ENCODE results near the gene ZNF41.
A peak's percentile ranks its signal among the peaks of the same experiment; 100 is the strongest.
"Not testable (repeated sequence)": the region's sequence is repeated elsewhere in the genome, so short reads cannot be mapped to it uniquely, and the experiment has no call there.

ZNF41 gene

GRCh38 chrX:47482512-47483305, at the start of gene ZNF41:
TSS of gene ZNF41 (minus strand) at chrX:47483222. CDS start at chrX:47467481, 15,741 bp downstream.
- Histone ChIP-seq H3K9ac (ENCODE audit: low read length) (peak within 1 kb of the TSS; percentile 80), H3K27ac (ENCODE audit: low read depth, low read length) (peak within 1 kb of the TSS; percentile 85), H3K36me3 (ENCODE audit: control insufficient read depth, insufficient read depth, low read length) (no peaks in the 10 kb centered on the region), H3K4me3 (ENCODE audit: low read length) (peak within 1 kb of the TSS; percentile 75), H3K4me1 (ENCODE audit: control insufficient read depth, insufficient read depth, low read length) (peaks cover 2% of the 10 kb centered on the region), H3K27me3 (ENCODE audit: control insufficient read depth, insufficient read depth, low read length) (peaks cover 3% of the 10 kb centered on the region)

DNA sequence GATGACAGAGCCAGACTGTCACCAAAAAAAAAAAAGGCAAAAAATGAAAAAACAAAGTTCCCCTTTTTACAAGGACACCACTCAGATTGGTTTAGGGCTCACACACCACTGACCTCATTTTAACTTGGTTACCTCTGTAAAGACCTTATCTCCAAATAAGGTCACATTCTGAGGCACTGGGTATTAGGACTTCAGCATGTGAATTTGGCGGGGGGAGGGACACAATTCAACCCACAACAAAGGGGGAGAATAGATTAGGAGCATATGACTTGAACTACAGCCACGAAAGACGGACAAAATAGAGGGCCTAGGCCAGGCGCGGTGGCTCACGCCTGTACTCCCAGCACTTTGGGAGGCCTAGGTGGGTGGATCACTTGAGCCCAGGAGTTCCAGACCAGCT, 47.0 kb upstream of the ZNF41 start:
- Histone ChIP-seq H3K4me3 (ENCODE audit: low read length) (no peak overlapping the region), H3K9ac (ENCODE audit: low read length) (no peak overlapping the region), H3K27me3 (ENCODE audit: control insufficient read depth, insufficient read depth, low read length) (no peaks in the 10 kb centered on the region), H3K36me3 (ENCODE audit: control insufficient read depth, insufficient read depth, low read length) (no peaks in the 10 kb centered on the region), H3K4me1 (ENCODE audit: control insufficient read depth, insufficient read depth, low read length) (no peaks in the 10 kb centered on the region), H3K27ac (ENCODE audit: low read depth, low read length) (no peak overlapping the region)

- Histone ChIP-seq H3K36me3 (ENCODE audit: control insufficient read depth, insufficient read depth, low read length) (no peaks in the 10 kb centered on the region), H3K4me3 (ENCODE audit: low read length) (no peak overlapping the region), H3K27me3 (ENCODE audit: control insufficient read depth, insufficient read depth, low read length) (no peaks in the 10 kb centered on the region), H3K9ac (ENCODE audit: low read length) (no peak overlapping the region), H3K27ac (ENCODE audit: low read depth, low read length) (no peak overlapping the region), H3K4me1 (ENCODE audit: control insufficient read depth, insufficient read depth, low read length) (no peaks in the 10 kb centered on the region)
Observed at GRCh38 chrX:47529548-47529947, 46.5 kb upstream of the ZNF41 start.

GRCh38 chrX:47523713-47524166, 40.7 kb upstream of the ZNF41 start:
- no peak overlapping the region for H3K9ac ChIP-seq (ENCODE audit: low read length)
- peak overlapping the region; percentile 59 for H3K4me3 ChIP-seq (ENCODE audit: low read length)
- H3K4me1 ChIP-seq (ENCODE audit: control insufficient read depth, insufficient read depth, low read length), result no peaks in the 10 kb centered on the region
- no peak overlapping the region for H3K27ac ChIP-seq (ENCODE audit: low read depth, low read length)
- H3K36me3 ChIP-seq (ENCODE audit: control insufficient read depth, insufficient read depth, low read length), result no peaks in the 10 kb centered on the region
- no peaks in the 10 kb centered on the region for H3K27me3 ChIP-seq (ENCODE audit: control insufficient read depth, insufficient read depth, low read length)

- Histone ChIP-seq H3K4me3 (ENCODE audit: low read length) (peak overlapping the region; percentile 63), H3K27me3 (ENCODE audit: control insufficient read depth, insufficient read depth, low read length) (no peaks in the 10 kb centered on the region), H3K36me3 (ENCODE audit: control insufficient read depth, insufficient read depth, low read length) (no peaks in the 10 kb centered on the region), H3K4me1 (ENCODE audit: control insufficient read depth, insufficient read depth, low read length) (no peaks in the 10 kb centered on the region), H3K27ac (ENCODE audit: low read depth, low read length) (no peak overlapping the region), H3K9ac (ENCODE audit: low read length) (no peak overlapping the region)
Observed at GRCh38 chrX:47523297-47523696, 40.3 kb upstream of the ZNF41 start.

DNA sequence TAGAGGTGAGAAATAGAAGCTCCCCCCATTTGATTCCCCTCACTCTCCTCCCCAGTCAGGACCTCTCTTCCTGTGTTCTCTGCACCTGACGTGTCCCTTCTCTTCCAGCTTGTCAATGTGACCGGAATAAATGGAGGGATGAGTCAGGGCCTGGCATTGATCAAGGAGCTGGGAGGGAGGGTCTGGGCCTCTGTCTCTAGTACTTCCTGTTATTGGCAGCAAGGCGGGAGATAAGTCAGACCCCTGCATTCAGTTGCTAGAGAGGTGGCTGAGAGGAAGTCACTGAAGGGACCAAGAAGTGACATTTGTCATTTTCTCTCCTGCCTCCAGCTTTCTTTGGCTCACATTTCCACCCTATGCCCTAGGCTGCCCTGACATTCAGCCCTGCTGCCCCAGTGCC, 35.1 kb upstream of the ZNF41 start:
- no peak overlapping the region for H3K9ac ChIP-seq (ENCODE audit: low read length)
- H3K4me1 ChIP-seq (ENCODE audit: control insufficient read depth, insufficient read depth, low read length), result no peaks in the 10 kb centered on the region
- no peak overlapping the region for H3K4me3 ChIP-seq (ENCODE audit: low read length)
- no peaks in the 10 kb centered on the region for H3K27me3 ChIP-seq (ENCODE audit: control insufficient read depth, insufficient read depth, low read length)
- no peak overlapping the region for H3K27ac ChIP-seq (ENCODE audit: low read depth, low read length)
- no peaks in the 10 kb centered on the region for H3K36me3 ChIP-seq (ENCODE audit: control insufficient read depth, insufficient read depth, low read length)

- H3K4me3 ChIP-seq (ENCODE audit: low read length), result no peak overlapping the region
- H3K27ac ChIP-seq (ENCODE audit: low read depth, low read length), result no peak overlapping the region
- H3K9ac ChIP-seq (ENCODE audit: low read length), result no peak overlapping the region
Observed at GRCh38 chrX:47515941-47516665, 33.1 kb upstream of the ZNF41 start.

DNA sequence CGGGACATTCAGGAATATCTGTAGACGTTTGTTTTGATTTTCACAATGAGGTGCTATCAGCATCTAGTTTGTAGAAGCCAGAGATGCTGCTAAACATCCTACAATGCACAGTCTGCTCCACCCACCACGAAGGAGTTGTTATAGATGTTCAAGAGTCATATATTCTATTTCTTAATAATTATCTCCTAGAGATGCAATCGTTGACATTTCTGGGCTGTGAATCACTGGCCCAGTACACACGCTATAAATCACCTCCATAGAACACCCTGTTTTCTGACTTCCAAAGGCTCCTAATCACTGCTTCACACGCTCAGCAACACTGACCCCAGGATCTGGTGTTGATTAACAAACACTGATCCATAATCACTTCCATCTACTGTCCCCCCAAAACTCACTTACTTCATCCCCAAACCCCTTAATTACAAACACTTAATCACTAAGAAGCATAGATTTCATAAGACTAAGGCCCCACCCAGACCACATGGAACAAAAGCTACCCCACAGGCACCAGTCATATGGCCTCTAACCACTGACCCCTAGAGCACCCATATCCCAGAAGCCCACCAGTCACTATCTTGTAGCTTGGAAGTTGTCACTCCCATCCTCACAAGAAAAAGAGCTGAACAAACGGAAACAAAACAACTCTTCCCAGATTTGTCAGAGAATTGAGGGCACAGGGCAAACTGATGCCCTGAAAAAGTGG, 31.7 kb upstream of the ZNF41 start:
- no peak overlapping the region for H3K9ac ChIP-seq (ENCODE audit: low read length)

More at GRCh38 chrX:47515941-47516665, 33.1 kb upstream of the ZNF41 start:
- Histone ChIP-seq H3K4me1 (ENCODE audit: control insufficient read depth, insufficient read depth, low read length) (no peaks in the 10 kb centered on the region), H3K36me3 (ENCODE audit: control insufficient read depth, insufficient read depth, low read length) (no peaks in the 10 kb centered on the region), H3K27me3 (ENCODE audit: control insufficient read depth, insufficient read depth, low read length) (no peaks in the 10 kb centered on the region)

GRCh38 chrX:47513034-47513965, 30.3 kb upstream of the ZNF41 start:
- H3K27me3 ChIP-seq (ENCODE audit: control insufficient read depth, insufficient read depth, low read length); H3K9ac ChIP-seq (ENCODE audit: low read length); H3K27ac ChIP-seq (ENCODE audit: low read depth, low read length); H3K36me3 ChIP-seq (ENCODE audit: control insufficient read depth, insufficient read depth, low read length); H3K4me1 ChIP-seq (ENCODE audit: control insufficient read depth, insufficient read depth, low read length); H3K4me3 ChIP-seq (ENCODE audit: low read length): not testable (repeated sequence)

More for the DNA sequence above, 31.7 kb upstream of the ZNF41 start:
- H3K4me1 ChIP-seq (ENCODE audit: control insufficient read depth, insufficient read depth, low read length), result no peaks in the 10 kb centered on the region
- no peak overlapping the region for H3K4me3 ChIP-seq (ENCODE audit: low read length)
- no peak overlapping the region for H3K27ac ChIP-seq (ENCODE audit: low read depth, low read length)
- H3K36me3 ChIP-seq (ENCODE audit: control insufficient read depth, insufficient read depth, low read length), result no peaks in the 10 kb centered on the region
- no peaks in the 10 kb centered on the region for H3K27me3 ChIP-seq (ENCODE audit: control insufficient read depth, insufficient read depth, low read length)

GRCh38 chrX:47512383-47512782, 29.4 kb upstream of the ZNF41 start:
- not testable (repeated sequence) for H3K4me1 ChIP-seq (ENCODE audit: control insufficient read depth, insufficient read depth, low read length); H3K36me3 ChIP-seq (ENCODE audit: control insufficient read depth, insufficient read depth, low read length); H3K9ac ChIP-seq (ENCODE audit: low read length); H3K27ac ChIP-seq (ENCODE audit: low read depth, low read length); H3K4me3 ChIP-seq (ENCODE audit: low read length); H3K27me3 ChIP-seq (ENCODE audit: control insufficient read depth, insufficient read depth, low read length)

DNA sequence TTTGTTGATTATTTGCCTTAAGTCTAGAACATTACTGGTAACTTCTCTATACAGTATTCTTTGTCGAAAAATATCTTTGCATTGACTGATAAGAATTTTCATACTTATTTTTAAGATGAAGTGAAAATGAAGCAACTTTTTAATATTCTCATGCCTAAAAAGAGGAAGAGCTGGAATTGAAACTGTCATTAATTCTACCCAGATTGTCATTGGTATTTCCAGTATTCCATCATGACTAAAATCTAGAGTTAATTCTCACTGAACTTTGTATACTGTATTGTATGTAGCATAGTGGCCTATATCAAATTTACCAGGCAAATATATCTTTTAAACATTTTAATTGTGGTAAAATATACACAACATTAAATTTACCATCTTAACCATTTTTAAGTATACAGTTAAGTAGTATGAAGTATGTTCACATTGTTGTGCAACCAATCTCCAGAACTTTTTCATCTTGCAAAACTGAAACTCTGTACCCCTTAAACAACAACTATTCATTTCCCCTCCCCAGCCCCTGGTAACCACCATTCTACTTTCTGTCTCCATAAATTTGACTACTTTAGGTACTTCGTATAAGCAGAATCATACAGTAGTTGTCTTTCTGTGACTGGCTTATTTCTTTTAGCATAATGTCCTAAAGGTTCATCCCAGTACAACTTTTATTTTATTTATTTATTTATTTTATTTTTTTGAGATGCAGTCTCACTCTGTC, 24.3 kb upstream of the ZNF41 start:
- H3K27me3 ChIP-seq (ENCODE audit: control insufficient read depth, insufficient read depth, low read length), result no peaks in the 10 kb centered on the region
- no peak overlapping the region for H3K9ac ChIP-seq (ENCODE audit: low read length)
- no peak overlapping the region for H3K27ac ChIP-seq (ENCODE audit: low read depth, low read length)
- no peaks in the 10 kb centered on the region for H3K36me3 ChIP-seq (ENCODE audit: control insufficient read depth, insufficient read depth, low read length)
- H3K4me3 ChIP-seq (ENCODE audit: low read length), result no peak overlapping the region
- no peaks in the 10 kb centered on the region for H3K4me1 ChIP-seq (ENCODE audit: control insufficient read depth, insufficient read depth, low read length)

Data from rectal smooth muscle tissue (tissue), 1 donor.